ENCODE data around the gene UNC79. TPM values are rescaled to one million over a fixed set of nuclear protein-coding genes. Genes with fewer than 3 reads are reported as not detected.

Gene UNC79
- total RNA-seq, 1 experiment from 2014 or later, result 0.07 TPM

- intact Hi-C loops (cut with micrococcal nuclease; ENCODE audit: unreplicated experiment), result no loop called here
- no peaks in the 10 kb centered on the region for H3K9me3 ChIP-seq (ENCODE audit: insufficient read depth, low read depth)
- DNase-seq, result no peak
Measured at GRCh38 chr14:93716746-93717667, 286.3 kb downstream of the UNC79 start.

GRCh38 chr14:93717668-93718320 is 287.1 kb downstream of the UNC79 start:
- no peaks in the 10 kb centered on the region for H4K20me1 ChIP-seq (ENCODE audit: insufficient read depth)
- no peak overlapping the region for H3K4me3 ChIP-seq
- POLR2A ChIA-PET (ENCODE audit: unreplicated experiment), result no interaction called here
- H3K79me2 ChIP-seq (ENCODE audit: low read depth), result no peaks in the 10 kb centered on the region
- 0 out of 2 replicates have a peak, but pooled peaks cover 6% of the 10 kb centered on the region for H3K4me1 ChIP-seq (replicated peaks; ENCODE audit: insufficient read depth)
- peaks cover 2% of the 10 kb centered on the region; the same call in 1 of the 2 replicates for H3F3A ChIP-seq (ENCODE audit: insufficient read depth, low read depth)
- H3K9me3 ChIP-seq (ENCODE audit: insufficient read depth, low read depth), result no peaks in the 10 kb centered on the region
- H3K4me2 ChIP-seq, result no peak overlapping the region
- no peaks in the 10 kb centered on the region for H3K9me2 ChIP-seq (ENCODE audit: insufficient read depth)
- no peaks in the 10 kb centered on the region for H3K36me3 ChIP-seq (ENCODE audit: low read depth)
- intact Hi-C loops (cut with micrococcal nuclease; ENCODE audit: unreplicated experiment), result no loop called here
- no peak overlapping the region for H3K27ac ChIP-seq
- no peak for DNase-seq
- CTCF ChIA-PET, result no interaction called here
- H3K27me3 ChIP-seq (ENCODE audit: insufficient read depth, low read depth), result peaks cover 41% of the 10 kb centered on the region
- BruUV-seq (replicated peaks), result no TSS peak
- no peak overlapping the region for H2AFZ ChIP-seq
- TF ChIP-seq EZH2 (IDR thresholded peaks at IDR 0.05; ENCODE audit: low read depth) (no peak), CTCF (conservative IDR thresholded peaks at IDR 0.05) (no peak)

More at GRCh38 chr14:93716746-93717667, 286.3 kb downstream of the UNC79 start:
- Histone ChIP-seq H4K20me1 (ENCODE audit: insufficient read depth) (no peaks in the 10 kb centered on the region), H3K9me2 (ENCODE audit: insufficient read depth) (no peaks in the 10 kb centered on the region), H3F3A (ENCODE audit: insufficient read depth, low read depth) (peaks cover 2% of the 10 kb centered on the region; the same call in 1 of the 2 replicates), H3K27me3 (ENCODE audit: insufficient read depth, low read depth) (peaks cover 48% of the 10 kb centered on the region), H3K4me2 (no peak overlapping the region), H3K27ac (no peak overlapping the region), H3K4me3 (no peak overlapping the region), H2AFZ (no peak overlapping the region), H3K36me3 (ENCODE audit: low read depth) (no peaks in the 10 kb centered on the region), H3K79me2 (ENCODE audit: low read depth) (no peaks in the 10 kb centered on the region), H3K4me1 (replicated peaks; ENCODE audit: insufficient read depth) (0 out of 2 replicates have a peak, but pooled peaks cover 9% of the 10 kb centered on the region)
- POLR2A ChIA-PET (ENCODE audit: unreplicated experiment), result no interaction called here
- no TSS peak for BruUV-seq (replicated peaks)
- TF ChIP-seq CTCF (conservative IDR thresholded peaks at IDR 0.05) (no peak), EZH2 (IDR thresholded peaks at IDR 0.05; ENCODE audit: low read depth) (no peak)
- CTCF ChIA-PET, result no interaction called here

- TF ChIP-seq EZH2 (IDR thresholded peaks at IDR 0.05; ENCODE audit: low read depth) (no peak), CTCF (conservative IDR thresholded peaks at IDR 0.05) (no peak)
- ChIA-PET POLR2A (ENCODE audit: unreplicated experiment) (no interaction called here), CTCF (no interaction called here)
- Histone ChIP-seq H3K9me3 (ENCODE audit: insufficient read depth, low read depth) (no peaks in the 10 kb centered on the region), H3K4me3 (no peak overlapping the region), H3K9me2 (ENCODE audit: insufficient read depth) (no peaks in the 10 kb centered on the region), H2AFZ (no peak overlapping the region), H3K4me2 (no peak overlapping the region), H3K36me3 (ENCODE audit: low read depth) (no peaks in the 10 kb centered on the region), H3K4me1 (replicated peaks; ENCODE audit: insufficient read depth) (no peaks in the 10 kb centered on the region), H4K20me1 (ENCODE audit: insufficient read depth) (no peaks in the 10 kb centered on the region), H3K27me3 (ENCODE audit: insufficient read depth, low read depth) (peaks cover 32% of the 10 kb centered on the region), H3K79me2 (ENCODE audit: low read depth) (no peaks in the 10 kb centered on the region), H3K27ac (no peak overlapping the region), H3F3A (ENCODE audit: insufficient read depth, low read depth) (no peaks in the 10 kb centered on the region)
- intact Hi-C loops (cut with micrococcal nuclease; ENCODE audit: unreplicated experiment), result no loop called here
- no TSS peak for BruUV-seq (replicated peaks)
- DNase-seq, result no peak
Measured at GRCh38 chr14:93719256-93719655, 288.5 kb downstream of the UNC79 start.

All from PC-9 (cell line).